ENCODE data around the gene S100PBP.

Gene S100PBP

DNA sequence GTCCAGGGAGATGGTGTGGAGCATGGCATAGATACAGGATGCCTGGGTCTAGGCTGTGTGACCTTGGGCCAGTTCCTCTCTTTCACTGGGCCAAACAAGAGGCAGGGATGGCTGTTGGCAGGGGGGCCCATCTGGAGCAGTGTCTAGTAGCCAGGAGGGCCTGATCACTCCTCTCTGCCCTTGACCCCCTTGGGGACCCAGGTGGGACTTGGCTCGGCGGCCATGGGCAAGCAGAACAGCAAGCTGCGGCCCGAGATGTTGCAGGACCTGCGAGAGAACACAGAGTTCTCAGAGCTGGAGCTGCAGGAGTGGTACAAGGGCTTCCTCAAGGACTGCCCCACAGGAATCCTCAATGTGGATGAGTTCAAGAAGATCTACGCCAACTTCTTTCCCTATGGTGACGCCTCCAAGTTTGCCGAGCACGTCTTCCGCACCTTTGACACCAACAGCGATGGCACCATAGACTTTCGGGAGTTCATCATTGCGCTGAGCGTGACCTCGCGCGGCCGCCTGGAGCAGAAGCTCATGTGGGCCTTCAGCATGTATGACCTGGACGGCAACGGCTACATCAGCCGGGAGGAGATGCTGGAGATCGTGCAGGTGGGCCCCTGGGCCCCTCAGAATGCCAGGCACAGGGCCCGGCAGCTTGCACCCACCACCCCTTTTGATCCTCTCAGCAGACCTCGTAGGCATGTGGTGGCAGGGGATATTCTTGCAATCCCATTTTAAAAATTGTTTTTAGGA is 71.4 kb downstream of the S100PBP start:
- DNase-seq = no peak

GRCh38 chr1:32889731-32890278 is 72.4 kb downstream of the S100PBP start:
- no peak for DNase-seq

GRCh38 chr1:32890516-32891240 is 73.2 kb downstream of the S100PBP start:
- DNase-seq = no peak

DNA sequence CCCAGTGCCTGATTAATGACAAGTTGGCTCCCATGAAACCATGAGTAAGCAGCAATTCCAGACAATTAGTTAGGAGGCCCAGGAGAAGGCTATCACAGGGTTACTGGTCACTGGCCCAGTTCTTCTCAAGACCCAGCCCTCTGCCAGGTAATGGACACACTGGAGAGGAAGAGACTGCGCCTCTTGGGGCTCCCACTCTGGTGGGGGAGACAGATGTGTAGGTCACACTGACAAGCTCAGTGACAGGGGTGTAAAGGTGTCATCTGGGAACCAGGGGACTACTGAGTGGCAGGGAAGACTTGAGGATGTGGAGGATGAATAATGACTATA is 73.8 kb downstream of the S100PBP start:
- no peak for DNase-seq

DNA sequence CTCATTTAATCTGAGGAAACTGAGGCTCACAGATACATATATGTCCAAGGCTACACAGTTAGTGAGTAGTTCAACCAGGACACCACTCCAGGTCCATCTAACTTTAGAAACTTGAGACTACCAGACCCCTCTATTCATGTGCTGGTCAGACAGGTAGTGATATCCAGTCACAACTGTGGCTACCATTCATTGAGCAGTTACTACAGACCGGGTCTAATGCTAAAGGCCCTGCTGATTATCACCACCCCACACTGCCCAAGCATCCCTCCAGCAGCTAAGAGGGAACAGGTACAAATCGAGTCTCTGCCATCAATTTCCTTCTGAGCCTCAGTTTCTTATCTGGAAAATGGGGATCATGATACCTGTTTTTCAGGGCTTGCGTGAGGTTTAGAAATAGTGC is 74.2 kb downstream of the S100PBP start:
- DNase-seq = no peak

DNA sequence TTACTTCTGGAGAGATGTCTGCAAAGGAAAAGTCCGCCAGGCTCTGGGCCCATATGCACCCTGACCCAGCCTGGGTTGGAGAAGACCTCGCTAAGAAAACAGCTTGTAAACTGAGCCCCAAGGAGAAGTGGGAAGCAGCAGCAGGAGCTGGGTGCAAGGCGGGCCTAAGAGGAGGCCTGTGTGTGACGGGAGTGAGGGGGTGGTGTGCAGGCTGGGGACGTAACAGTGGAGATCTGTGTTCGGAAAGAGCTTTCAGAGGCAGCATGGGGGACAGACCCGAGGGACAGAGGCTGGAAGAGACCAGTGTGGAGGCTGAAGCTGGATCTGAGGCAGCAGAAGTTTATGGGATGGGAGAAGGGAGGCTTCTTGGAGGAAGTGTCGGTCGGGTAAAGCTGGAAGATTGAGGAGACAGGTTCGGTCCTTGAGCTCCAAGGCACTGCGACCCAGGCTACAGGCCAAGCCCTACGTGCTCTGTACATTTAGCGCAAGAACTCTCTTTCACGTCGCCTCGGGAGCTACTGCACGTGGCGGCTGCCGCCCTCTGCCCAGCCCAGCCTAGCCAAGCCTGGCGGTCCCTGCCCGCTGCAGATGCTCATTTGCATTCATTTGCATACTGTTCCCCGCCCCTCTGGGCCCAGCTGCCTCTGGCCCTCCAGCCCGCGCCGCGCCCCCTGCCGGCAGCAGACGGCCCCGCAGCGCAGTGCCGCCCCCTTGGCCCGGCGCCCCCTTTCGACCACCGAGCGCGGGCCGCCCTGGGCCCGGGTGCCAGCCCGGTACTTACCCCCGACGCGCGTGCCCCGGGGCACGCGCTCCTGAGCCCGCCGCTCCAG is 75.1 kb downstream of the S100PBP start:
- DNase-seq = no peak

DNA sequence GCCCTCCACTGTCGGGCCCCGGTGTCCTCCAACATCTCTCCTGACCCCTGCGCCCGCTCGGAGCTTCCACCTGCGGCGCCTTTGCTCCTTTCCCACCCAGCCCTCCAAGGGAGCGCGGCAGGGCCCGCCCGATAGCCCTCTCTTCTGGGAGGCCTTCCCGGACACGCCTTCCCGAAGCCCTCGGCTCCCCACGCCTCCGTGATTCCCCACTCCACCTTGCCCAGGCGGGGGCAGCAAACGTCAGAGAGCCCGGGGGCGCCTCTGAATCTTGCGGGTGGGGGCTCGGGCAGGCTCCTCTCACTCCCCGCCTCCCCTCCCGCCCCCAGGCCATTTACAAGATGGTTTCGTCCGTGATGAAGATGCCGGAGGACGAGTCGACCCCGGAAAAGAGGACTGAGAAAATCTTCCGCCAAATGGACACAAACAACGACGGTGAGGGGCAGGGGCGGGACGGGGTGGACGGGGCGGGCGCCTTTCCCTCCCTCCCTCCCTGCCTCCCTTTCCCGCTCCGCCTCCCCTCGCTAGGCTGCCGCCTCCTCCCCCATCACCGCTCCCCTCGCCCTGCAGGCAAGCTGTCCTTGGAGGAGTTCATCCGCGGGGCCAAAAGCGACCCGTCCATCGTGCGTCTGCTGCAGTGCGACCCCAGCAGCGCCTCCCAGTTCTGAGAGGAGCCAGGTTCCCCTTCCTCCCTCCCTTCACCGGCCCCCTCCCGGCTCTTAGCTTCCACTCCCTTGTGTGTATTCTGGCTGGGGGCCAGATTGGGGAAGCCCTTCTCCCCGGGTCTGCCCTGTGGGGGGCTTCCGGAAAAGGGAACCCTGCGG is 76.0 kb downstream of the S100PBP start:
- no peak for DNase-seq

DNA sequence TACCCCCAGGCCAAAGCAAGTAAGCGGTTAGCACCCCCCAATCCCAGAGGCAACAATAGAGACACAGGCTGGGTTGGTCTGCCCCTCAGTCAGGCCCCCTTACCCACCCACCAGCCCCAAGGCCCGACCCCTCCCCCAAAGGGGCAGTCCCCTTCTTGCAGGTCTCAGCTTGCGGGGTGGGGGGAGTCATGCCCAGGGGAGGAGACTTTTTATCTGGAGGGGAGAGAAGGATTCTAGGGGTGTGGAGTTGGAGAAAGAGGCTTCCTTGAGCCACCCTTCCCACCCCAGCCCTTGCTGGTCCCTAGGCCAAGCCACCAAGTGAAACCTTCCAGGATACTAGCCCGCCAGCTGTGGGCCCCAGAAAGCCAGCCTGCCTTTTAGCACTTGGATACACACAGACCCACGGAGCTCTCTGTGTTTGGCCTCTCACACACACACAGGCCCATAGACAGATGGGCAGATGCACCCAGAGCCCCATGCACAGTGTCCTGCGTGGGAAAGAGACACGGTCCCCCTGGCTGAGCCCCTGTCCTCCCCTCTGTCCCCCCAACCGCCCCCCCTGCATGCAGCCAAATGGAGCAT is 76.7 kb downstream of the S100PBP start:
- no peak for DNase-seq

GRCh38 chr1:32894681-32895080 is 77.2 kb downstream of the S100PBP start:
- DNase-seq = no peak

DNA sequence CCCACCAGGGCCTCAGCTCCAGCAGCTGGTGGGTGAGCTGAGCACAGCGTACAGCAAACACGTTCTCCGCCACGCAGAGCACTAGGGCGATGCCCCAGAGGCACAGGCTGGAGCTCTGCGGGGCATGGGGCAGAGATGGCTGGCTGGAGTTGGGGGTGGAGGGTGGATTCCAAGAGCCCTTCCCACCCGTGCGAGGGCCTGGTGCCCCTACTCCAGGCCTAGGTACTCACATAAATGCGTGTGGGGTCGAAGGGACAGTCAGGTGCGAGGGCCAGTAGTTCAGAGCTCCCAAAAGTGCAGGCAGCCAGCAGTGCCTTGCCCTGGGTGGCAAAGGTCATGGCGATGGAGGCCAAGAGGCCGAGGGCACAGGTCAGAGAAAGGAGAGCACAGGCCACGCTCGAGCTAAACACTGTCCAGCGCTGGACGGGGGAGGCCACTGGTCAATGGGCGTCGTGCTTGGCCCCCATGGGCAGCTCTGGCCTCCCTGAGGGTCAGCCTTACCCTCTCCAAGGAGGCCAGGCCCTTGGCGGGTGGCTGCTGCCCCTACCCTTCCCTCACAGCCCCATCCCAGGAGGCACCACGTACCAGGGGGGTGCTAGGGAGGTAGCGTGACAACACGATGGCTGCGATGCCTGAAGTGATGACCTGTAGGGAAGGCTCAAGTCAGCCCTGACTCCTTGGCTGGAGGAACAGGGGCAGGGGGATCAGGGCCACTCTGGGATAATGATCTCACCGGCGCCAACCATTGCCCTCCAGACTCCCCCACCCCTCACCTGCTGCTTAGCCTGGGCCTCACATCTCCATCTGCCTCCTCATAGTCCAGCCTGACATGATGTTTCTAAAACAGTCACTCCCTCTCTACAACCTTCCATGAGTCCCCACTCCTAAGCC is 78.1 kb downstream of the S100PBP start:
- no peak for DNase-seq

GRCh38 chr1:32896451-32896850 is 79.0 kb downstream of the S100PBP start:
- DNase-seq = no peak

DNA sequence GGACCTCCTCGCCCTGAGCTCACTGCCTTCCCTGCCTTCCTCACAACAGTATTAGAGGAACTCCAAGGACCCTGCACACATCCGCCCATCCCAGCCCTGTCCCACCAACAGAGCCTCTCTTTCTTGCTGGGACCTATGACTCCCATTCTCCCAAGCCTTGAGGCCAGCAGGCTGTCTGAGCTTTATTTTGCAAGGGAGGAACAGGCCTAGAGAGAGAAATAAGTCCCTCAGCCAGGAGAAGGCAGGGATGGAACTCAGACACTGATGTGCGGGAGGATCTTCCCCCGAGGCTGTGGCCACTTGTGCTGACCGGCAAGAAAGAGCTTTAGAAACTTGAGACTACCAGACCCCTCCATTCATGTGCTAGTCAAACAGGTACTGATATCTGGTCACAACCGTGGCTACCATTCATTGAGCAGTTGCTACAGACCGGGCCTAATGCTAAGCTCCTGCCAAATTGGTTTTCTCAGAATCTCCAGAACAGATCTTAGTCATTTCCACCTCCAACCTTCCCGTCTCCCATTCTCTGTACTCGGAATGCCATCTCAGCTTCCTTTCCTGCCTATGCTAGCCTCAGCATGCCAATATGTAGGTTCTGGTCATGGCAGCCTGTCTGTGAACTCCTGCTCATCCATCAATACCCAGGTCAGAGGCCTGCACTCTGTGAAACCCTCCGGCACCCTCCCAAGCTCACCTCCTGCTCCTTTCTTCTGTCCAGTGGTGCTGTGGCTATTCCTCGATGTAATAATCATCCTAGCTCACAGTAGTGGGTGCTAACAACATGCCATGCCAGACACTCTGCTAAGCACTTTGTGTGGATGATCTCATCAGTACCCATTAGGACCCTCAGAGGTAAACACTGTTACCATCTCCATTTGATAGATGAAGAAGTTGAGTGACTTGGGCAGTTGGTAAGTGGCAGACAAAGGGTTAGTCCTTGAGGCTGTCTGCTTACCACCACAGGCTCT is 79.9 kb downstream of the S100PBP start:
- DNase-seq = no peak

DNA sequence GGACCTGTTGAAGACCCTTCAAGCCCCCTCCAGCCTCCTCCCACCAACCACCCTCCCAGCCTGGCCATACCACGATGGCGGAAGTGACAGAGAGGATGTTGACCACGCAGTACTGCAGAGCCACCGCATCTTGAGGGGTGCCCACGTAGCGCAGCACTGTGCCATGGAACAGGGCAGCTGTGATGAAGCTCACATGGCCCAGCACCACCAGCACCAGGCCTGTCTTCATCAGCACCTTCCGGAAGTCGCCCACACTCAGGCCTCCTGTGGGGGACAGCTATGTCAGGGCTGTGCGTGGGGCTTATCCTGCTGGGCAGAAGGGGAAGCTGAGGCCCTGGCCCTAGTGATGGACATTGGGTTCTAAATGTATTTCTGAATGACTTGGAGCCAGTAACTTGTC is 80.6 kb downstream of the S100PBP start:
- DNase-seq = no peak

- DNase-seq = no peak
Observed at GRCh38 chr1:32898958-32899357, 81.5 kb downstream of the S100PBP start.

GRCh38 chr1:32899586-32900296 is 82.3 kb downstream of the S100PBP start:
- no peak for DNase-seq

DNA sequence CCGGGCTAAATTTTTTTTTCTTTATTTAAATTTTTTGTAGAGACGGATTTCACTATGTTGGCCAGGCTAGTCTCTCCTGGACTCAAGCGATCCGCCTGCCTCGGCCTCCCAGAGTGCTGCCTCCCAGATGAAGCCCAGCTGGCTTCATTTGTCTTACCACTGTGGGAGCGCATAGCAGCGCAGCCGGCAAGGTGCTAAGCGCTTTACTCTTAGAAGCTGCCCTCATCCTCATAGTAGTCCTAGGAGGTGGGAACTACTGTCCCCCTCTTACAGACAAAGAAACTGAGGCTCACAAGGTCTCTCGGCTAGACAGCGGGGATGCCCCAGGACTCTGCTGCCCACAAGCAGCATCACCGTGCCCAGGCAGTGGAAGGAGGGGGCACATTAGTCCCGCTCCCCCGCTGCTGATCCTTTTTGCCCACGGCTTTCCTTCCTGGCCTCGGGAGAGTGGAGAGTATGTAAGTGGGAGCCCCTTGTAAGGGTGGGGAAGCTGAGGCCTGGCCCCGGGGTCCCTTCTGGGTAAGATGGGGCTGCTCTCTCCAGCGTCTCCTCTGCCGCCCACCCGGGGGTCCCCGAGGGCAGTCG is 83.0 kb downstream of the S100PBP start:
- no peak for DNase-seq

- DNase-seq = no peak
Observed at GRCh38 chr1:32900956-32901822, 83.7 kb downstream of the S100PBP start, which contains the start of gene TMEM54. TSS of gene TMEM54 (minus strand) at chr1:32901389. CDS start at chr1:32901238, 151 bp downstream.
